NCI-H748 (cell line): ENCODE data around the gene TANGO6.

ENCODE experiments used
- DNase-seq: peaks from one replicate; lab custom pipeline; 2025; ENCODE audit not compliant: unreplicated experiment; lab: John Stamatoyannopoulos, UW

The TANGO6 gene

DNA sequence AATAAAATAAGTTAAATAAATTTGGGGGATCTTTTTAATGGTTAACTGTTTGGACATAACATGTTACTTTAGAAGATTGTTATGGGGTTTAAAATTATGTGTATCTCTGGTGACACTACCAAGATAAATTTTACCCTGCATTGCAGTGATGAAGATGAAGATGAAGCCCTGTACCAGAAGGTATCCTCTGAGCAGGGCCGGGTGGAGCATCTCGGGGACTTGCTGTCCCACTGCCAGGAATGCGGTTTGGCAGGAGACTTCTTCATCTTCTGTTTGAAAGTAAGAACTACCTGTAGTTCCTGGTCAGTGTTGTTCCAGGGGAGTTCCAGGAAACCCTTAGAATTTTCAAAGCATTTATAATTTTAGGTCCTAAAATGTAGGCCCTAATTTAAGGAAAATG lies 64.0 kb downstream of the TANGO6 start:
- DNase-seq, result no peak

DNA sequence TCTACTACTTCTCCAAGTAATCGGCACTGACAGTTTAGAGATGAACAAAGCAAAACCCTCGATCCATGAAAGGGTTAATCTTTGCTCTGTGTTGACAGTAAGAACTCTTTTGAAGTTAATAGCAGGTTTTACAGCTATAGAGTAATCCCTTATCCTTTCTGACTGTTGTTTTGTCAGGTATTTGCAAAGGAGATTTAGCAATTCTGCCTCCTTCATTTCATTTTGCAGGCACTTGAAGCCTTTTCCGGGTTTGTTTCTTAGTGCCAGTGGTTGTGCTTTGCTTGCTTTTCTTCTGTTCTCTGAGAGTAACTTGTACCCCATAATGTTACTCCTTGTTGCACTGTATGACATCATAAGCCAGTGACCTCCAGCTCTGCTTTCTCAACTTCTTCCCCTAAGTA lies 64.5 kb downstream of the TANGO6 start:
- no peak for DNase-seq

DNA sequence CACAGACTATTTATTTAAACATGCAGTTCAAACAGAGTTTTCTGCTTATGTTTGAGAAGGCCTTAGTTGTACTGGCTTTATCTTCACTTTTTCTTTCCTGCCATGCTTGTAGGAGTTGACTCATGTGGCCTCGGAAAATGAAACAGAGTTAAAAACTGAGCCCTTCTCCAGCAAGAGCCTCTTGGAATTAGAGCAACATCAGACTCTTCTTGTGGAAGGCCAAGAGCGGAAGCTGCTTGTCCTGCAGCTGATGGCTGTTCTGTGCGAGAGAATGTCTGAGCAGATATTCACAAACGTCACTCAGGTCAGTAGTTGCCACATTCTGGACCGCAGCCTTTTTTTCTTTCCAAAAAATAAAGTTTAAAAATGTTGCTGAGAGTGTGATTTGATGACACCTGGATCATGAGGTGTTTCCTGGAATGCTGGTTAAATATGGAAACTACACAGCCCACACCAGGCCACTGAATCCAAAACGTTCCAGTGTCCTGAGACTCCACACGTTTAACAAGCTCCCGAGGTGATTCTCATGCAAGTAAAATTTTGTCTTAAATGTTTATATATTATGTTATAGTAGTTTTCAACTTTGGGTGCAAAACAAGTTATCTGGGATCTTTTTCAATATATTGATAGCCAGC lies 65.9 kb downstream of the TANGO6 start:
- DNase-seq, result no peak

DNA sequence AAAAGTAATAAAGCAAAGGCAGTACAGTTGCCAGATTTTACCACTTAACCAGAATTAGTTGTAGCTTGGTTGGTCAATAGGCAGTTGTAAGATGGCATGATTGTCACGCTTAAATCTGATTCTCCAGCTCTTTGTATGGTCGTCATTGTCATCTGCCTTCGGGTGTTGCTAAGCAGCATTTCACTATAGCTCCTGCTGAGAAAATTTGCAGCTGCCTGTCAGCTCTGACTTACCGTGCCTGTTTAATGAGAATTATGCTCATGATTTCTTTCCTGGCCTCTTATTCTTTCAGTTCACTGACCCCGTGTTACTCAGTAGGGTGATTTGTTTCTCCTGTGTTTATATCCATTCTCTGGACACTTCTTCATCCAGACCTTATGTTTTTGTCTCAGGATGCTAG lies 66.7 kb downstream of the TANGO6 start:
- DNase-seq, result peak; percentile 88

DNA sequence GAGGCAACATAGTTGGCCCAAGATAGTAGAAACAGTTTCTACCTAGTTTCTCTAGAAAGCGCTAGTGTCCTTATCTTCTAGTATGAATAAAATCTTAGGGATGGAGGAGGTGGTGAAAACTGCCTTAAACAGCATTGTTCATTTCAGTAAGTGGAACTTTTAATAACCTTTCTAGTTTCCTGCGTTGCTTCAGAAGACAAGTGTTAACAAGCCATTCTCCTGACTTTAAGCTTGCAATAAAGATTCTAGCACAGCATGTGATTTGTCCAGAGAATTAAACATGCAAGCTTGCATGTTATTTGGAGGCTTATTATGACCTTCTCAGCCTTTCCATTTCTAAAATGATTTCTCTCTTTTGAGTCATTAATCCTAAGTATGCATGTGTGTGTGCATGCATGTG lies 72.3 kb downstream of the TANGO6 start:
- DNase-seq, result no peak

DNA sequence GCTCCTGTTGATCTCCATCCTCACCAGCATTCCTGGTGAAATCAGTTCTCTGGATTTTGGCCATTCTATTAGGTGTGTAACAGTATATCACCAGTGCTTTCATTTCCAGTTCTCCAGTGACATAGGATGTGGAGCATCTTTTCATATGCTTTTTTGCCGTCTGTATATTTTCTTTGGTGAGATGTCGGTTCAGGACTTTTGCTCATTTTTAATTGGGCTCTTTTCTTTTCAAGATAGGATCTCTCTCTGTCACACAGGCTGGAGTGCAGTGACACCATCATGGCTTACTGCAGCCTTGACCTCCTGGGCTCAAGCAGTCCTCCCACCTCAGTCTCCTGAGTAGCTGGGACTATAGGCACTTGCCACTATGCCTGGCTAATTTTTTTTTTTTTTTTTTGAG lies 74.2 kb downstream of the TANGO6 start:
- DNase-seq, result no peak

DNA sequence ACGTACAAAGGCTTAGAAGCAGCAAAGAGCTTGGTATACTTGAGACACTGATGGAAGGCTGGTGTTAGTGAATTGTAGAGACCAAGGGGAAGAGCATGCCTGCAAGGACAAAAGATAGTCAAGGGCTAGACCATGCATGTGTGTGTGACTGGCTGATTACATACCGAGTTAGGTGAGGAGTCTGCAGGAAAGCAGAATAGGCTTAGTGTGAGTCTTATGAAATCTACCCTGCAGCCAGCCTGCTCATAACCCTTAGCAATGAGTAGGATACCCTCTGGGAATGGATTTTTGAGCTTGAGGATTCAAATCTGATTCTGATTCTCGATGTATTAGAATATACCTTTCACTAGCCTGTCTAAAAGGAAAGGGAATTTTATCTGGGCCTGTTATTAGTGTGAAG lies 77.0 kb downstream of the TANGO6 start:
- DNase-seq, result no peak

DNA sequence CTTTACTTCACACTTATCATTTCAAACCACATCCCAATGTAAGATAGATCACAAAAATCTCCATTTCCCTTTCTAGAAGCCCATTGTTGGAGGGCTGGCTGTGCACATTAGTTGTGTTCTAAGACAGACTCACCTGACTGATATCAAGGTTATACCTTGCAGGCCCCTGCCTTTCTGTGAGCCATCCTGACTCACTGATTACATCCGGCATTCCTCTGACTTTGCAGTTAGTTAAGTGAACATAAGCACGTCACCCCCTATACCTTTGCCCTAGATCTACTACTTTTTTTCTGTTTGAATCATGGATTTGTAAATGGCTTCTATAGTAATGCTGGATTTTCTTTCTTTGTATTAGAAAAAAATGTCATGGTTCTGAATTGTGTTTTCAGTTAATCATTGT lies 78.3 kb downstream of the TANGO6 start:
- no peak for DNase-seq

DNA sequence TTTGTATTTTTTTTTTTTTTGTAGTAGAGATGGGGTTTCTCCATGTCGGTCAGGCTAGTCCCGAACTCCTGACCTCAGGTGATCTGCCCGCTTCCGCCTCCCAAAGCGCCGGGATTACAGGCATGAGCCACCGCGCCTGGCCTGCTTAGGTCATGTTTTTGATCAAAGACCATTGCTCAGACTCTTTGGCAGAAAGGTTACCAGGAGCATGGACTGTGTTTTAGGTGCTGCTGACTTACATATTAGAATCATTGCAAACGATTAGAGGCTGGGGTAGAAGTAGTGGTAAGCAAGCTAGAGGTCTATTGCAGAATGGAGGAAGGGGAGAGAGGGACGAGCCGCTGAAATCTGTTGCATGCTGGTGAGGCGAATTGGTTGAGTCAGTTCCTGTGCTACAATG lies 79.8 kb downstream of the TANGO6 start:
- no peak for DNase-seq

DNA sequence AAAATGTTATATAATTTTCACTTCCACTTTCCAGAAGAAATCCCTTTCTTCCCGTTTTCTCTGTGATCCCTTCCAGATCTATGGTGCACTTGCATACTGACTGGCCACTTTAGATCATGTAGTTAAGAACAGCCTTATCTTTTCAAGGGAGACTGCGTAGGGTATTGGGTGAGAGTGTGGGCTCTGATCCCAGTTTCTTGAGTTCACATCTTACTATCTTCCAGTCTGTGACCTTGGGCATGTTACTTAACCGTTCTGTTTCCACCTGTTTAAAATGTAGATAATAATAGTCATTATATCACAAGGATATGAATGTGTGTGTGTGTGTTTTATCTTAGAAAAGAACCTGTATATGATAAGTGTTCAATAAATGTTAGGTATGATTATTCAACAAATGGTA lies 83.7 kb downstream of the TANGO6 start:
- no peak for DNase-seq

DNA sequence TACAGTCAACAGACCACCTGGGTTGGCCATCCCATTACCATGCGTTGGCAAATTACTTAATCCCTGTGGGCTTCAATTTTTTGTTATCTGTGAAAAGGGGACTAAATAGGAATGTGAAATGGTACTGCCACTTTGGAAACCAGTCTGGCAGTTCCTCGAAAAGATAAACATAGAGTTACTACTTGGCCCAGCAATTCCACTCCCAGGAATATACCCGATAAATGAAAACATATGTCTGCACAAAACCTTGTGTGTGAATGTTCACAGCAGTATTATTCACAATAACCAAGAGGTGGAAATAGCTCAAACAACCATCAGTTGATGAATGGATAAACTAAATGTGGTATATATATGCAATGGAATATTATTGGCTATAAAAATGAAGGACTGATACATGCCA lies 87.9 kb downstream of the TANGO6 start:
- DNase-seq, result no peak

DNA sequence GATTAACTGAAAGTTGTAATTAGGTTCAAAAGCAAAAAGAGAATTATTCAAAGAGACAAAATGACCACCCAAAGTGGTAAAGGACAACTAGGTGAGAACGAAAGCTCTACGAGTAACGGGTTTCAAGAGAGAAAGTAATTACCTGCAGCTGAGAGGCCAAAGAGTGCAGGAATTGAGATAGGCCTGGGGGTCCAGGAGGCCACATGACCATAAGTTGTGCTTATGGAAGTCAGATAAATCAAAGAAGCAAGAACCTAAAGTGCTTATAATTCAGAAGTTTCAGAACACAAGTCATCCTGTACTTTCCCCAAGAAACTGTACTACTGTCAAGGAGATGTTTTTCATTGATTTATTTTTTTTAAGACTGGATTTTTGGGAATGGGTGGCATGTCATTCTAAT lies 91.1 kb downstream of the TANGO6 start:
- DNase-seq, result no peak

DNA sequence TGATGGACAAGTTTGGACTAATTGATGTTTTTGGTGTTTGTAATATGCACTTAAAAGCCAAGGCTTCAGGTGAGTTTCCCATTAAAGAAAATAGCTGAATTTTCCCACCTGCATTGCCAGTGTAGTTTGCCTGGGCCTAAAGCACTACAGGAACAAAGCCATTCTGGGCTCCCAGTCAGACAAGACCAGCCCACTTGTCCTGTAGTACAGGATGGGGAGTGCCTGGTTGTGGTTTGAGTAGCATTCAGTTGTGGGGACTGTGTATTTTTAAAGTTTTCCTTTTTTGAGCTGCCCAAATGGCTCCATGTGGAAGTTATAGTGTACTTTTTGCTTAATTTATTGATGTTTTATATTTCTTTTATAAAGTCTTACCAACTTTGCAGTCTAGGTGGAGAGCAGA lies 91.7 kb downstream of the TANGO6 start:
- no peak for DNase-seq

DNA sequence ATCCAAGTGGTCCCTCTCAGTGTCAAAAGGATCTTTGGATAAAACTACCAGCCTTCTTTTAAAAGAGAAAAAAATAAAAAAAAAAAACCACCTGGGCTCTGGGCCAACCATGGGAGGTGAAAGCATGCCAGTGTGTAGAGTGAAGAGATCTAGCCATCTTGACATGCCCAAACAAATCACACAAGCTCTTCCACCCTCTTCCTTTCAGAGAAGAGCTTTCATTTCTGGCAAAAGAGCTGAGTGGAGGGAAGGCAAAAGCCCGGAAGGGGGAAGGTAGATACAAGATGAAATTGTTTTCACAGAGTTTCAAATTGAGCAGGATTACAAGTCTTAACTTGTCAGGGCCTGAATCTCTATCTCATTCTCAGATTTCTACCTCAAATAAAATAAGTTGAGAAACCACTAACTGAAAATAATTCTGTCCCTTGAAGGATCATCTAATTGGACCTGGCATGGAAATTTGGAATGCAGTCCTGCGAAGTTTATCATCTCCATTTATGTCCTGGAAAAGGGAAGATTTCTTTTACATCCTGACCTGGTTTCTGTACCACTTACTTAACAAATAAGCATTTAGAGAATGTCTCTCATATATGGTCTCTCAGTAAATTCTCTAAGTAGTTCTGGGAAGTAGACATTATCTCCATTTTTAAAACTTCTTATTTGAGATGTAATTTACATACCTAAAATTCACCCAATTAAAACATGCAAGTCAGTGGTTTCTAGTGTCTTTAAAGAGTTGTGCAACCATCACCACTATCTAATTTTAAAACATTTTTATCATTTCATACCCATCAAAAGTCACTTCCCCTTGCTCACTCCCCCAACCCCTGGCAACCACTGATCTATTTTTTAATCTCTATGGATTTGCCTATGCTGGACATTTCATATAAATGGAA lies 93.7 kb downstream of the TANGO6 start:
- DNase-seq, result no peak

DNA sequence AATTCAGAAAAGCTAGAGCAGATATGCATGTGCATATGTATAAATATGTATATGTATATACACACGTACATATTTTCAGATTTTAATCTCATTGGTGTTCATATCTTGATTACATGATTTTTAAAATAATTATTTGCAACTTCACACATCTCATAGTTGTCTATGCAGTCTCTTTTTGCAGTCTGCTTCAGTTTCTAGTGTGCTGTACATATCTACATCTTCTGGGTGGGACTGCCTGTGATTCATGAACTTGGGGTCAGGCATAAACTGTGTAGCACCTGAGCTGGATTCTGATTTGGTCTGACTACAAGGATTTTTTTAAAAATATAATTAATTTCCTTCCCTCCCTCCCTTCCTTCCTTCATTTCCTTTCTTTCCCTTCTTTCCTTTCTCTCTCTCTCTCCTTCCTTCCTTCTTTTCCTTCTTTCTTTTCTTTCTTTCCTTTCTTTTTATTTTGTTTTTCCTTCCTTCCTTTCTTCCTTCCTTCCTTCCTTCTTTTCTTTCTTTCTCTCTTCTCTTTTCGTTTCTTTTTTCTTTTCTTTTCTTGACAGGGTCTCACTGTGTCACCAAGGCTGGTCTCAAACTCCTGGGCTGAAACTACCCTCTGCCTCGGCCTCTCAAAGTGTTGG lies 96.5 kb downstream of the TANGO6 start:
- DNase-seq, result no peak

DNA sequence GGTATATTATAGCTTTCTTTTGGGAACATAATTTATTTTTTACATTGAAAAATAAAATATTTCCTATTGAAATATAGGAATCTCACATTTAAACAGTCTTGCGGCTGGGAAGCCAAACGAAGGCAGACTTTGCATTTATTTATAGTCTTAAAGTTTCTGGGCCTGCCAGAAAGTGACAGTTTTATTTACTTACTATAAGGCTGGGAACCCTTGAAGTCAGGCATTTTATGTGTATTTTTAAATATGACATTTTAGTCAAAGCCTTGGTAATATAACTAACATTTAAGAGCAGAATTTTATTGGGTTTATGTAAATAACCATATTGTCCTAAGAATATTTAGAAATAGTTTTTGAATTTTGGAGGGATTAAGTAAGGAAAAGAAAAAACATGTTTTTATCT lies 97.5 kb downstream of the TANGO6 start:
- DNase-seq, result no peak

DNA sequence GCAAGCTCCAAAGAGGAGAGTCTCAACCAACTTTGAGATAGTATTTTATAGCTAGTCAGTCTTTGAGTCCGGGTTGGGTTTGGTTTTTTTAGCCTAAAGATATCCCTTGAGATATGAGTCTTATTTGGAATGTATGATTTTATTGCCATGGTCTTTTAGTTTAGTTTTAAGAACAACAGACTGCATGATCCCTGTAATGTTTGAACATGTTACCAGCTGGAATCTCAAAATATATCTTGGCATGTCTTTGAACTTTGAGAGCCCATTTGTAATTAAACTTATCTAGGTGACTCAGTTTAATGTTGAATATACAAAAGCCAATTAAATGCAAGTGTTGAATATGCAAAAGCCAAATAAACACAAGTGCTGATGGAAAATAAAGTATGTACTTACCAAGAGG lies 100.6 kb downstream of the TANGO6 start:
- no peak for DNase-seq

DNA sequence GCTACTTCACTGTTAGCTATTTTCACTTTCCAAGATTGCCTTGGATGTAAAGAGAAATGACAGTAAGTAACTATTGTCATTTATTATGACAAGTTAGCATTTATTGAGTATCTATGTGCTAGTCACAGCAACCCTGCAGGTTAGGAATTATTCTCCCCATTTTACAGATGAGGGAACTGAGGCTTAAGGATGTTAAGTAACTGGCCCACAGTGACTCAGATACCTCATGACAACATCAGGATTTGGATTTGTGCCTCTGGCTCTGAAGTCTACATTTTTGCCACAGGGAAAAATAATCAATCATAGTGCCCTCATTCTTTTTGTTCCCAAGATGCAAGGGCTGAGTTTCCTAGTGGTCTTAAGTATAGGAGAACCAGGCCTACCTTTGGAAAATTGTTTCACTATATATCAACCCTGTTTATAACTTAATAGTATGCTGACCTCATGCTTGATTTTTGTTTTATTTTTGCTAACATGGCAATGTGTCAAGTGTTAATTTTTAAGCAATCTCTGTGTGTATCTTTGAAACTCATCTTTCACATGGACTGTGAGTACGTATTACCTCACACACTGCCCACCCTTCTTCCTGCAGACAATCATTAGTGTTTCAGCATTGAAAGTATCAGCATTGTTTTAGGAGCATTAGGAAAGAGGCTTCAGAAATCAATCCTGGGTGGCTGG lies 105.0 kb downstream of the TANGO6 start:
- DNase-seq, result no peak

DNA sequence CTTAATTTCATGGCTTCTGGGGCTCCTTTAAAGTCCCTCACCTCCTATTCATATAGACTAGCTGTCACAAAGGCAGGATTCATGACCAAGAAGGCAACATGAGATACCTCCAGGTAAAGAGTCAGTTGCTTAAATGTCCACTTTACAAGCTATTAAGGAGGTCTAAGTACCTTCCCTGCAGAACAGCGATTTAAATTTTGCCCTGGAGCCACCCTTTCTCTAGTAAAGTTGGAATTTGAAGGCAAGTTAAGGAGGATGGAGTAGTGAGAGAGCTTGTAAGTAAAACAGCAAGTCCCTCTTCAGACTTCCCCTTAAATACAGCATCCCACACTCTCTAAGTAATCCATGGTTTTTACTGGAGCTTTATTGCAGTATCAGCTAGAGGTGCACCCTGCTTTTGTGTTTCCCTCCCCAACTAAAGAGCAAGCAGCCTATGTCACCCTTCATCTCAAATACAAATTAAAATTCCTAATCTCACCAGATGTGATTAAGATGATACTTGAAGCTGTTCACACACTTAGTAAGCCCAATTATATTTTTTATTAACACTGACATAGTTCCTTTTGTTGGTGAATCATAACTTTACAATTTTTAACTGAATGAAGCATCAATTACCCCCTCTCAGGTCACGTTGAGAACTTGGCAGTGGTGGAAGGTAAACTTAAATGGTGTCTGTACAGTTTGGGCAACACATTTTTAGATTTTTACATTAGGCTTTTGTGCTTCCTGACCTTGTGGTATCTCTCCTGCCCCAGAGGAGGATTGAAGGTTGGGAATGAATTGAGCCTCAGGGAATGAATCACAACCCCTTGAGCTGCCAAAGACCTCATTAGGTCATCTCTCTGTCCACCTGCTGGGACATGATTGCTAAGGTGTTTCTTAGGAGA lies 108.9 kb downstream of the TANGO6 start:
- DNase-seq, result no peak

DNA sequence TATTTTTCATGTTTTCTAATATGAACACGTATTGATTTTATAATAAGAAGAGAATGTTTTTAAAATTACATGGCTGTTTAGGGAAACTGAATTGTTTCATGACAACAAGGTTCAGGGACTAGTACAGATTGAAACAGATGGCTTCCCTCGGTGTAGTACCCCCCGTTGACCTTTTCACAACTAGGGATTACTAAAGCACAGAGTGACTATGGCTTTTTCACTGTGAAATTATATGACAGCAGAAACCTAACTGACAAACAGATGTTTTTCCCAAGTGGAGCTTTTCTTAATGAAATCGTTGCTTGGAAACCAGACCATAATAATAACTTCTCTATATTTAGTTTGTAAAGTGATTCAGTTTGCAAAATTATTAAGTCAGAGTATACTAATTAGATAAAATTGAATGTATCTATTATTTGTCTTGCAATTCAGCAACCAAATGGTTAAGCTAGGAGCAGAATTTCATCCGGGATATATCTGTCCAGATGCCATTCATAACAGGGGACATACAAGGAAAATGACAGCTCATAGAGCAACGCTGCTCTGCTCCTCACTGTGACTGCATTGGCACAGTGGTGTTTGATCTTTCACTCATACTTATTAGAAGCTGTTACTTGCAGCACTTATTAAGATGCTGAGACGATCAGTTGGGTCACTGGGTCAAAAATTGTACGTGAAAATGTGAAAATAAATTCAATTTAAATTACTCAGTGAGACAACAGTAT lies 111.7 kb downstream of the TANGO6 start:
- peak; percentile 39 for DNase-seq
